Skeletal muscle cell (primary cell): Measurements from ENCODE around the gene PLCB4.

ENCODE experiments used
- DNase-seq: peaks from one replicate; pipeline ENCODE4 v3.0.0-alpha.2; 2010; ENCODE audit warnings: low read depth
- H3K4me3 ChIP-seq: 2 replicates; pipeline ENCODE4 v1.5.1; 2011; ENCODE audit warnings: low read depth, mild to moderate bottlenecking, control low read depth, low read length, moderate library complexity

PLCB4 gene

DNA sequence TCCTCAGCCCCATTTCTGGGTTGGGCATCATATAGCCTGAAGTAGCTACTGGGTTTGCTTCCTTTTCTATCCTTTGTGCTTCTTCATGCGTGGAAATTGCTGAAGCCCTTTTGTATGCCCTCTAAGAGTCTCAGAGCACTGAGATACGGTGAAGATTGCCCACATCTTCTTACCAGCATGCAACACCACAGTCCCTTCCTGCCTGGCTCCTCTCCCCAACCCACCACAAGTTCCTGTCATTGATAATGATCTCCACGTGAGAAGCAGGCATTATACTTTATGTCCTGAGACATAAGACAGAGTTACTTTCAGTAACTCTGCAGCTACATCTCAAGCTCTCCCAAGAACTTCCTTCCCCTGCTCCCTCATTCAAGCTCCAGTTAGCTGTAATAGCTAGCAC, 15.8 kb upstream of the PLCB4 start:
- no peak overlapping the region for H3K4me3 ChIP-seq
- no peak for DNase-seq

GRCh38 chr20:9054176-9054575, 14.7 kb upstream of the PLCB4 start:
- H3K4me3 ChIP-seq: no peak overlapping the region
- DNase-seq: no peak

DNA sequence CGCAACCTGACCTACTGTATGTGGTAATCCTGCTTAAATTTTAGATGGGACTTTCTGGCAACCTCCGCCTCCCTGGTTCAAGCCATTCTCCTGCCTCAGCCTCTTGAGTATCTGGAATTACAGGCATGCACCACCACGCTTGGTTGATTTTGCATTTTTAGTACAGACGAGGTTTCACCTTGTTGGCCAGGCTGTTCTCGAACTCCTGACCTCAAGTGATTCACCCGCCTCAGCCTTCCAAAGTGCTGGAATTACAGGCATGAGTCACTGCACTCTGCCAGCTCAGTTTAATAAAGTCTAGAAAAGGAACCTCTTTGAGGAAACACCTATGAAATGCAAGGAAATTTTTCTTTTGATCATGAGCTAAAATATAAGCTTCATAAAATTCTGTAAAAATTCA, 9.0 kb upstream of the PLCB4 start:
- no peak for DNase-seq
- H3K4me3 ChIP-seq: no peak overlapping the region

DNA sequence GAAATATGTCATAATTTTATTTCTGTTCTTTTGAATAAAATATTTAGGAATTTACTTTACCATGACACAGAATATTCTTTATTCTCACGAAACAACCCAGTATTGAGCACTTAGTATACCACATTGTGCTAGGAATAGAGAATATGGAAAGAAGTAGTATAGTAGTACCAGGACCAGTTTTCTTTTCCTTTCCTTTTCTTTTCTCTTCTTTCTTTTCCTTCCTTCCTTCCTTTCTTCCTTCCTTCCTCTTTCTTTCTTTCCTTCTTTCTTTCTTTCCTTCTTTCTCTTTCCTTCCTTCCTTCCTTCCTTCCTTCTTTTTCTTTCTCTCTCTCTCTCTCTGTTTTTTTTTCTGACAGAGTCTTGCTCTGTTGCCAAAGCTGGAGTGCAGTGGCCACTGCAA, 7.5 kb upstream of the PLCB4 start:
- DNase-seq: no peak
- no peak overlapping the region for H3K4me3 ChIP-seq

DNA sequence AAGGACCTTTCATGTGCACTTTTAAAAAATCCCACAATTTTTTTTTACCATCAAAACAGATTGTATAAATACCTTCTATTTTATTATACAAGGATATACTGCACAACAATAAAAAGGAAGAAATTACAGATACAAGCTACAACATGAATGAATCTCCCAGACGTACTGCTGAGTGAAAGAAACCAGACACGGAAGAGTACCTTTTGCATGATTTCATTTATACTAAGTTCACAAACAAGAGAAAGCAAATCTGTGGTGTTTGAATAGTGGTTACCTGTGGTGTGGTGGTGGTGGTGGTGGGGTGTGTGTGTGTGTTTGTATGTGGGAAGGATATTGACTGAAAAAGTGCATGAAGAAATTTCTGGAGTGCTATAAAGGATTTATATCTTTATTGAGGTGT, 6.8 kb upstream of the PLCB4 start:
- no peak overlapping the region for H3K4me3 ChIP-seq
- no peak for DNase-seq

DNA sequence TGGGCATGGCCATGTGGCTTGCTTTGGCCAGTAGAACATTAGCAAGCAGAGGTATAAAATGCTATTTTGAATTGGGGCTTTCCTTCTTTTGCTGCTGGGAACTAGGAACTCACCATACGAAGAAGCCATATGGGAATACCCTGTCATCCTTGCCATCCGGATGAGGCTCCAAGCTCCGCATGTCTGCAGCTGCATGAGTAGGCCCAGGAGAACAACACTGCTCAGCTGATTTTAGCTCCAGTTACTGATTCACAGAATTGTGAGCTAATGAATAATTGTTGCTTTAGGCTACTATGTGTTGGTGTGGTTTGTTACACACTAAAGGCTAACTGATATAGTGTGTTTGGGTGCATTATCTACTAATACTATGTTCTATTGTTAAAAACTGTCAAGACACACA, 2.7 kb upstream of the PLCB4 start:
- no peak overlapping the region for H3K4me3 ChIP-seq
- peak; percentile 46 for DNase-seq

DNA sequence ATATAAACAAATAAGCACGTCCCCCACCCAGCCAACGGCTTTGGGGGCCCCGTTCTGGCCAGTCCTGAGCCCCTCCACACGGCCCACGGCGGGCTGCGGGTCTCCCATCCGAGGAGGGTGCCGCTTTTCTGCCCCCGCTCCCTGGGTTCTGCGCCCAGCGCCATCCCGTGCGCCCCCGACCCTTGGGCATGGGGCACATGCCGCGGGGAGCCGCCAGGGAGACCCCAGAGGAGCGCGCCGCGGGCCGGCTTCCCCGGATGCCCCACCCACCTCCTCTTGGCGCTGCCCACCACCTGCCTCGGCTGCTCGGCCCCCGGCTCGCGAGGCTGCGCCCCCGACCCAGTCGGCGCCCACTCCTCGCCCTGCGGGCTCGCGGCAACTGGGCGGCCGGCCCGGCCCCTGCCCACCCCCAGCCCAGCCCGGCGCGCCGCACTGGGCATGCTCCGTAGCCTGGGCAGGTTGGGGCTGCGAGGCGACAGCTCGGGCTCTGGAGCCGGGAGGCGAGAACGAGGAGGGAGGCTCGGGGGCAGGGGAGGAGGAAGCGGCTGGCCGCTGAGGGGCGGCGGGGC, 570 bp upstream of the PLCB4 start:
- peak overlapping the region; percentile 71 for H3K4me3 ChIP-seq
- no peak for DNase-seq

DNA sequence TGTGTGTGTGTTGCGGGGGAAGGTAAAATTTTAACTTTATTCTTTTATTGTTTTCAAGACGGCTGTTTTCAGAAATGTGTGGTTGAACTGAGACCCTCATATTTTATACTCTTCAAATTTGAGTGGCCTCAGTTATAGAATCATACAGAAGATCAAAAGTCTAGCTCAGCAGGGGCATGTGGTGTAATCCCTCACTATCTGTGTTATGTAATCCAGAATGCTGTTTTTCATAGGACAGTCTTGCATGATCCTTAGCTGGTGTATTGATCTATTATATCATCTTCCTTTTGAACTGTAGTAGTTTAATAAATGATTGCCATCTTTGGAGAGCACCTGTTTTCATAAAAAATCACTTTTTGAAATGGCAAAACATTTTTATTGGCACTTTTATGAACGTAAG, 1.4 kb downstream of the PLCB4 start:
- DNase-seq: no peak
- H3K4me3 ChIP-seq: no peak overlapping the region

- DNase-seq: no peak
- no peak overlapping the region for H3K4me3 ChIP-seq
Measured at GRCh38 chr20:9071976-9072726, 3.3 kb downstream of the PLCB4 start.

DNA sequence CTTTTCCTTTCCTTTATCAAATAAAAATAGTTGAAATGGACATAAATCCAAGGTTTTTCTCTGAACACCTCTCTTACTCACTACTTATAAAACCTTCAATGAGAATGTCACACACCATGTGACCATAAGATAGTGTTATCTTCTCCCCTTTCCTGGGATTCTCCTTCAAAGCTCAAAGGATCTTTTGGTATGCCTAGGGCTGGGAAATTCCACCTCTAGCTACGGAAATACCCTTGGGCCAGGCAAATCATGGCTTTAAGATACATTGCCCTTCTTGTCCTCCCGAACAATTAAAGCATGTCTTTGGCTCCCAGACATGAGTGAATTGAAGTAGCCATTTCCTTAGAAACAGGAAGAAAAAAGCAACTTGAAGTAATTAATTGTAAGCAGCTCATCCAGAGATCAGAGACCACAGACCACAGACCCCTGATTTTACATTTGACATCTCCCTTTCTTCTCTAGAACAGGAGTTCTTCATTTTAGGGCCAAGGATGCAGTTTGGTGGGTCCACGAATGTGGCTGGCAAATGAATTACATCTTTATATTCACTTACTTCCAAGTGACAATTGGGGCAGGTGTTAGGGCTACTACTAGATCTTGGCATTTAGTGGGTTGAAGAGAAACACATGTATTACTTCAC, 4.1 kb downstream of the PLCB4 start:
- no peak for DNase-seq
- no peak overlapping the region for H3K4me3 ChIP-seq

DNA sequence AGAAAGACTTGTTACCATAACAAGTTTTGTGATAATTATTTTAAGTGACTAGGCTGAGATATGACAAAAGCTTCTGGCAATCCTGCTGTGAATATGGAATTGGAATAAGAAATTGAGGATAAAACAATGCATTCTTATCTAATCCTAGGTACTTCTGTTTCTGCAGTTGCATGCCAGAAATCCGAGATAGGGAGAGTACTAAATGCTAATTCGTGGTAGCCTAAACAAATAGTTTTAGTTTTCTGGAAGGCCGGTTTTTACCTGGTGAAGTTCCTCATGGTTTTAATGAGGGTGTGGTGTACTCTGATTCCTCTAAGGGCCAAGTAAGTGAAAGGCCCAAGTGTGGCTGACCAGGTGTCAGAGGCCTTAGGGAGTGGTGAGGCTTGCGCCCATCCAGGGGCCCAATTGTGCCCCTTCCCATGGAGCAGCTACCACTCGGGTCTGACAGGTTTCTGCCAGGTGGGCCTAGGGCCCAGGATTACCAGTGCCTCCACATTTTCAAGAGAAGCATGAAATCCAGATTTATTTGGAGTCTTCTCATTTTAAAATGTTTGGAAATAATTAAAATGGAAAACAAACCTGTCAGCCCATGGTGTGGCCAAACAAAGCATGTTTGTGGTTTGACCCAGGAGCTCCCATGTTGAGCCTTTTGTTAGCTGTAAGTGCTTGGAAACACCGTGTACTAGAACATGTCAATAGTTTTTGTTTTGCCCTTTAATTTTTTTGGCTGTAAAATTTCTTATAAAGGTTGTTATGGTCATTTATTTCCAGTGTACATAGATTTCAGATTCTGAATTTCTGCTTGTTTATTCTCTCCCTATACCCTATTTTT, 6.6 kb downstream of the PLCB4 start:
- no peak for DNase-seq
- H3K4me3 ChIP-seq: no peak overlapping the region

GRCh38 chr20:9076440-9076839, 7.6 kb downstream of the PLCB4 start:
- no peak for DNase-seq
- no peak overlapping the region for H3K4me3 ChIP-seq

GRCh38 chr20:9078826-9079731, 10.2 kb downstream of the PLCB4 start:
- H3K4me3 ChIP-seq: no peak overlapping the region
- no peak for DNase-seq

GRCh38 chr20:9081423-9081966, 12.6 kb downstream of the PLCB4 start:
- no peak overlapping the region for H3K4me3 ChIP-seq
- no peak for DNase-seq

GRCh38 chr20:9082741-9083140, 13.9 kb downstream of the PLCB4 start:
- DNase-seq: no peak
- no peak overlapping the region for H3K4me3 ChIP-seq

DNA sequence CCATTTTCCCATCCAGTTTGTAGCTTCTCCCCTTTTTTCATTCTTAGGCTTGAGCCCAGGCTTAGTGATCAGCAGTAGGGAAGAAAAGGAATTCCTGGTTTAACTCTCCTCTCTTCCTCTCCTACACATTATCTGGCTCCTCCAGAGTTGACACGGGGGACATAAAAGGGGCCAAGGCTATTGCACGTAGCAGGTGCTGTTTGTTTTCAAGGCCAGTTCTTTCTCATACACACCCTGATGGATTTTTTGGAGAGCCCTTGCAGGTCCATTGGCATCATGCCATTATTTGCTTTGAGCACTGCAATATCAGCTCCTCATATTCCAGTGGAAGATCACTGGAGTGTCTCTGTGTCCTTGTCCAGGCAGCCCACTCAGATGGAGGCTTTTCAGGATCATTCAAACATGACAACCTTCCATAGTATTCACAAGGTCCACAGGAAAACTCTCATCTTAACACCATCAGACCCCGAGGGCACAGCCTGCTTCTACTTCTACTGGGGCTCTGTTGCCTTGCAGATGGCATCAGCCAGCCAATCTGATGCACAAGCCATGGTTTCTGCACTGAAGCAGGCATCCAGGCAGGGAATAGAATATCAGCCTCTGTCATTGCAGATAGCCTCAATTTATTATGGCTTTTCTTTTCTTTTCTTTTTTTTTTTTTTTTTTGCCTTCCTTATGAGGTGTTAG, 18.8 kb downstream of the PLCB4 start:
- DNase-seq: no peak
- H3K4me3 ChIP-seq: no peak overlapping the region

DNA sequence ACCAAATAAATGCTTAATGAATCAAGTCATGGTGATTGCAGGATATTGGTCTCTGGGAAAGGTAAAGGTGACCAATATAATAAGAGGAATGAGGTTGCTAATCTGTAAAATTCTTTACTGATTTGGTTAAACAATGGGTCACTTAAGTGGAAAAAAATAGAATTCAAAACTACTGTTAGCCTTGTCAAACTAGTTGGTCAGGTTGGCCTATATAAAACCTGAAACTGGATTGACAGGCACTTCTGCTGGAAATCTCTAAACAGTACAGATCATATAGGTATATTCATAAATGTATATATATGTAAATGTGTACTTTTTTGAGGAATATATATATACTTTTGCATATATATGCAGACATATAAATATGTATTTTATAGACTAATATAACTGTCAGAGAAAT, 19.7 kb downstream of the PLCB4 start:
- no peak for DNase-seq

GRCh38 chr20:9092113-9092512, 23.2 kb downstream of the PLCB4 start:
- no peak overlapping the region for H3K4me3 ChIP-seq
- no peak for DNase-seq

More for the DNA sequence above, 19.7 kb downstream of the PLCB4 start:
- no peak overlapping the region for H3K4me3 ChIP-seq
